NB4 (cell line): ENCODE data around the gene PDE8B.

Experiments
- DNase-seq: peaks from one replicate; pipeline ENCODE4 v3.0.0; 2010; ENCODE audit warnings: low read depth
- H3K4me3 ChIP-seq: one replicate; pipeline ENCODE4 v1.5.1; 2011; ENCODE audit warnings: mild to moderate bottlenecking, low read depth, low read length, moderate library complexity
- MYC ChIP-seq: IDR thresholded peaks from 2 replicates; pipeline ENCODE4 v1.6.1; 2011; ENCODE audit warnings: low read depth, low read length
- POLR2A ChIP-seq: IDR thresholded peaks from 2 replicates; pipeline ENCODE4 v1.6.1; 2011; ENCODE audit warnings: mild to moderate bottlenecking; ENCODE audit not compliant: insufficient read length; ENCODE audit errors: extremely low read depth
- TF ChIP-seq, protein P1 (sequence below): IDR thresholded peaks from one replicate; pipeline ENCODE4 v1.5.1; 2012; ENCODE audit warnings: low read depth, low read length
- TF ChIP-seq, protein P2 (sequence below): IDR thresholded peaks from 2 replicates; pipeline ENCODE4 v1.6.1; 2011; ENCODE audit warnings: low read depth, low read length

PDE8B gene

DNA sequence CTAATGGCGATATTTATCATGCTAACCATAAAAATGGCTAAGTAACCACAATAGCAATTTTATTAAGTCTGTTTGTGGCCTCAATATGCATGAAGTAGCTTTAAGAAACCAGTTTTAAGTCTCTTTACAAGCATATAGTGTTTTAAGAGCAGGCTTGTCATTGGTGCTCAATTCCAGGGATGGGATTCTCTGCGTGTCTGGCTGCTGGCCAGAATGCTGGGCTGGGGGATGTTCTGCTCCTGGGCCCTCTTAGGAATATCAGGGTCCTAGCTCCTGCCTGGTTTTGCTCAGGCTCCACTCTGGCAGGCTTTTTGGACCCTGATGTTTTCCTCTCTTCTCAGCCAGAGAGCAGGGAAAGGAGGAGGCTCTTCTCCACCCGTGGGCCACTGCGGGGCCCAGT, 127.2 kb downstream of the PDE8B start:
- no peak for DNase-seq
- TF ChIP-seq, protein P1, sequence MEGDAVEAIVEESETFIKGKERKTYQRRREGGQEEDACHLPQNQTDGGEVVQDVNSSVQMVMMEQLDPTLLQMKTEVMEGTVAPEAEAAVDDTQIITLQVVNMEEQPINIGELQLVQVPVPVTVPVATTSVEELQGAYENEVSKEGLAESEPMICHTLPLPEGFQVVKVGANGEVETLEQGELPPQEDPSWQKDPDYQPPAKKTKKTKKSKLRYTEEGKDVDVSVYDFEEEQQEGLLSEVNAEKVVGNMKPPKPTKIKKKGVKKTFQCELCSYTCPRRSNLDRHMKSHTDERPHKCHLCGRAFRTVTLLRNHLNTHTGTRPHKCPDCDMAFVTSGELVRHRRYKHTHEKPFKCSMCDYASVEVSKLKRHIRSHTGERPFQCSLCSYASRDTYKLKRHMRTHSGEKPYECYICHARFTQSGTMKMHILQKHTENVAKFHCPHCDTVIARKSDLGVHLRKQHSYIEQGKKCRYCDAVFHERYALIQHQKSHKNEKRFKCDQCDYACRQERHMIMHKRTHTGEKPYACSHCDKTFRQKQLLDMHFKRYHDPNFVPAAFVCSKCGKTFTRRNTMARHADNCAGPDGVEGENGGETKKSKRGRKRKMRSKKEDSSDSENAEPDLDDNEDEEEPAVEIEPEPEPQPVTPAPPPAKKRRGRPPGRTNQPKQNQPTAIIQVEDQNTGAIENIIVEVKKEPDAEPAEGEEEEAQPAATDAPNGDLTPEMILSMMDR: no peak
- TF ChIP-seq POLR2A (no peak), MYC (no peak)
- TF ChIP-seq, protein P2, sequence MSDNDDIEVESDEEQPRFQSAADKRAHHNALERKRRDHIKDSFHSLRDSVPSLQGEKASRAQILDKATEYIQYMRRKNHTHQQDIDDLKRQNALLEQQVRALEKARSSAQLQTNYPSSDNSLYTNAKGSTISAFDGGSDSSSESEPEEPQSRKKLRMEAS: no peak
- H3K4me3 ChIP-seq: no peak overlapping the region

DNA sequence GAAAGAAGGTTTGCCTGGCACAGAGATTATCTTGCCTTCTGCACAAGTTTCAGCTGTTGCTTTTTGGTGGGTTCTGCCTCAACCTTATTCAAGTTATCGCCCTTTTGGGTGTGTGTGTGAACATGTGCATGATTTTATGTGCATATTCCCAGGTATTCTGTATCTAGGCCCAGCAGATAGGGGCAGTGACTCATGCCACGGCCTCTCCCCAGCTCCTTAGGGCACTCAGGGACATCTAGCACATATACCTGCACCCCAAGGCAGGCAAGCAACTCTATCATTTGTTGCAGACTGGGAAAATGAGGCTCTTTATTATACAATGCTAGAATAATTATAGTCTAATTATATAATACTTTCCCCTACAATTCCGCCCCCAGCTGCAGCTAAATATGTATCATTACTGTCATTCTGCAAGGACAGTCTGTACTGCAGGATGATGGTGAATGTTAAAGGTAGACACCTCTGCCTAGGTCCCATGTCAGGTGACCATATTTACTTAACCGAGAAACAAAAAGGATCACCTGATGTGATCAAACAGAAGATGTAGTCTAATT, 128.9 kb downstream of the PDE8B start:
- no peak overlapping the region for H3K4me3 ChIP-seq
- TF ChIP-seq, protein P1: no peak
- no peak for TF ChIP-seq MYC
- TF ChIP-seq, protein P2: no peak
- no peak for TF ChIP-seq POLR2A
- no peak for DNase-seq

DNA sequence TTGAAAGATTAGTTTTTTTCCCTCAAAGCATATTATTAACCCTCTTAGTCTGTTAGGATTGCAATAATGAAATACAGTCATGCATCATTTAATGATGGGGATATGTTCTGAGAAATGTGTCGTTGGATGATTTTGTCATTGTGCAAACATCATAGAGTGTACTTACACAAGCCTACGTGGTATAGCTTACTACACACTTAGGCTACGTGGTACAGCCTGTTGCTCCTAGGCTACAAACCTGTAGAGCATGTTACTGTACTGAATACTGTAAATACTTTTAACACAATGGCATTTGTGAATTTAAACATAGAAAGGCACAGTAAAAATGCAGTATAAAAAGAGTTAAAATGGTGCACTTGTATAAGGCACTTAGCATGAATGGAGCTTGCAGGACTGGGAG, 132.7 kb downstream of the PDE8B start:
- DNase-seq: no peak
- no peak overlapping the region for H3K4me3 ChIP-seq
- no peak for TF ChIP-seq POLR2A
- TF ChIP-seq, protein P1: no peak

DNA sequence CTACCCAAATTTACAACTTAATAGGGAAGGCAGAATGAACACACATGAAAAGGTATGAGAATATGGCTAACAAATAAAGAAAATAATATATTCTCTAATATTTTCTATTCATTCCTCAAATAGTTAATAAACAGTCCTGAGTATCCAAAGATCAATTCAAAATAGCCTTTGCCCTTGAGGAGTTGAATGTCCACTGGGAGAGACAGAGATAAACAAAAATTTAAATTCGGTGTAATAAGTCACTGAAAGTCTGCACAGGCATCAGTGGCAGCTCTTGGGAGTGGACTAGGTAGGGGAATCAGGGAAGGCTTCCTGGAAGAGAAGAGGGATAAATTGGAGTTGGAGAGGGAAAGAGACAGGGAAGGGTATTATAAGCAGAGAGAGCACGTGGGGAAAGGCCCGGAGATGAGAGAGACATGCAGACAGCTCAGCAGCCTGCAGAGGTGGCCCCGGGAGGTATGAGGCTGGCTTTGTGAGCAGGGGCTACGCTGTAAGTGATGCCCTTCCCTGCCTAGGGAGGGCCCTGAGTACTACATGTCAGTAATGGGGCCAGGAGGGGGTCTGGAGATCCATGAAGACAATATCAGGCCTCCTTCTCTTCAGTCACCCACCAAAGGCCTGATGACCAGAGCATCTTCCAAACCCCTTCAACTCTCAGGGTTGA, 137.1 kb downstream of the PDE8B start:
- TF ChIP-seq POLR2A (no peak), MYC (no peak)
- TF ChIP-seq, protein P1: no peak
- TF ChIP-seq, protein P2: no peak
- no peak overlapping the region for H3K4me3 ChIP-seq
- DNase-seq: no peak

DNA sequence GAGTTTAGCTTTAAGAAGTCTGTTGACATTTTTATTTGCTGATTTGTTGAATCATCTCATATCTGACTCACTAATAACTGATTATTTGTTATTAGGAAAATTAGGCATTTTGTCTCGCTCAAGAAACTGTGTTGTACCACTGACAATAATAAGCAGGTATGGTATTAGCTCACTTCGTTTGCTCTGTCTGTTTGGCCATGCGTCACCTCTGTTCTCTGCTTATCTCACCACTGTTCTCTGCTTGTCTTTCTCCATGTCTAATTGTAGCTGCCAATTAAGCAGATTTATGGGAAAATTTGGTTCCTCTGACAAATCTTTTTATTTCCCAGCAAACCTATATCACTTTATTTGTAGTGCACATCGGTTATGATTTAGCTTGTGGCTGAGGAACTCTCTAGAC, 142.8 kb downstream of the PDE8B start:
- DNase-seq: no peak
- H3K4me3 ChIP-seq: no peak overlapping the region
- TF ChIP-seq, protein P1: no peak
- TF ChIP-seq, protein P2: no peak

DNA sequence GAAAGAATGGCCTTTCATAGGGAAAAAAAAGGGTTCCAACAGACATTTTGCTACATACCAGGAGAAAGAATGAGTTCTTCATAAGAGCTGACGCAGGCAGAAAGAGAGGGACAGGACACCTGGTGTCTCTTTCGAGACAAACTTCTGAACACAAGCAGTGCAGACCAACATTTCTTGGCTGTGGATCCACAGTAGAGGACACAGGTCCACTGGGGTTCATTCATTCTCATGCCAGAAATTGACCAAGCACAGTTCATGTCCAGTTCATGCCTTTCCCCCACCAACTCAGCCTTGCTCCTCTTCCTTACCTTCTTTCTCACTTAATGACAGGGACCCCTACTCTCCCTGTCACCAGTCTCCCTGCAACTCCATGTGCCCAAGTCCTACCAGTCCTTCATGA, 144.0 kb downstream of the PDE8B start:
- no peak for DNase-seq
- TF ChIP-seq, protein P2: no peak
- TF ChIP-seq, protein P1: no peak
- TF ChIP-seq POLR2A (no peak), MYC (no peak)
- no peak overlapping the region for H3K4me3 ChIP-seq
